Testis (tissue), 2 donors: ENCODE results near the gene FYTTD1.

Experiments
- POLR2A ChIP-seq: fragments of 450-650 bp; IDR thresholded peaks from one replicate; pipeline ENCODE4 v1.6.1; 2017; ENCODE audit warnings: antibody characterized with exemption, mild to moderate bottlenecking, moderate library complexity
- TF ChIP-seq, protein P1 (sequence below), 3 experiments: fragments of 450-650 bp in 2 of 3; fragments of 200-600 bp in 1 of 3; sonication (generic) in 1 of 3; IDR thresholded peaks; one replicate each; pipeline ENCODE4 v1.5.1; 2016 to 2019; ENCODE audit warnings: antibody characterized with exemption in 3 of 3, mild to moderate bottlenecking in 2 of 3, moderate library complexity in 1 of 3

GRCh38 chr3:197748597-197749314, 927 bp upstream of the FYTTD1 start:
- no peak for TF ChIP-seq POLR2A
- TF ChIP-seq, protein P1, sequence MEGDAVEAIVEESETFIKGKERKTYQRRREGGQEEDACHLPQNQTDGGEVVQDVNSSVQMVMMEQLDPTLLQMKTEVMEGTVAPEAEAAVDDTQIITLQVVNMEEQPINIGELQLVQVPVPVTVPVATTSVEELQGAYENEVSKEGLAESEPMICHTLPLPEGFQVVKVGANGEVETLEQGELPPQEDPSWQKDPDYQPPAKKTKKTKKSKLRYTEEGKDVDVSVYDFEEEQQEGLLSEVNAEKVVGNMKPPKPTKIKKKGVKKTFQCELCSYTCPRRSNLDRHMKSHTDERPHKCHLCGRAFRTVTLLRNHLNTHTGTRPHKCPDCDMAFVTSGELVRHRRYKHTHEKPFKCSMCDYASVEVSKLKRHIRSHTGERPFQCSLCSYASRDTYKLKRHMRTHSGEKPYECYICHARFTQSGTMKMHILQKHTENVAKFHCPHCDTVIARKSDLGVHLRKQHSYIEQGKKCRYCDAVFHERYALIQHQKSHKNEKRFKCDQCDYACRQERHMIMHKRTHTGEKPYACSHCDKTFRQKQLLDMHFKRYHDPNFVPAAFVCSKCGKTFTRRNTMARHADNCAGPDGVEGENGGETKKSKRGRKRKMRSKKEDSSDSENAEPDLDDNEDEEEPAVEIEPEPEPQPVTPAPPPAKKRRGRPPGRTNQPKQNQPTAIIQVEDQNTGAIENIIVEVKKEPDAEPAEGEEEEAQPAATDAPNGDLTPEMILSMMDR (IDR thresholded peaks at IDR 0.05) = no peak
